ENCODE data around the gene DOHH.
"Not testable (repeated sequence)": the region's sequence is repeated elsewhere in the genome, so short reads cannot be mapped to it uniquely, and the experiment has no call there.

DOHH gene

DNA sequence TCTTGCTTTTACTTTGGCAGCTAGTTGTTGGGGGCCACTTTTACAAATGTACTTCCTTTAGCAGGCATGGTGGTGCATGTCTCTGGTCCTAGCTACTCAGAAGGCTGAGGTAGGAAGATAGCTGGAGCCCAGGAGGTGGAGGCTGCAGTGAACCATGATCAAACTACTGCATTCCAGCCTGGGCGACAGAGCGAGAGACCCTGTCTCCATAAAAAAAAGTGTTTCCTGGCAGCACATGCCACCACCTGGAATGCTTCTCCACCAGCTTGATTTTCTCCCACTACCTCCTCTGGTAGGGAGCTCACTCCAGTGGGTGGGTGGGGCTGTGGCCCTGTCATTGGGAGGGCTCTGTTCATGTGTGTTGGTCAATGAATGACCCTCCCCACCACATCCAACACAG, 18.2 kb upstream of the DOHH start:
- DNase-seq, result no peak

DNA sequence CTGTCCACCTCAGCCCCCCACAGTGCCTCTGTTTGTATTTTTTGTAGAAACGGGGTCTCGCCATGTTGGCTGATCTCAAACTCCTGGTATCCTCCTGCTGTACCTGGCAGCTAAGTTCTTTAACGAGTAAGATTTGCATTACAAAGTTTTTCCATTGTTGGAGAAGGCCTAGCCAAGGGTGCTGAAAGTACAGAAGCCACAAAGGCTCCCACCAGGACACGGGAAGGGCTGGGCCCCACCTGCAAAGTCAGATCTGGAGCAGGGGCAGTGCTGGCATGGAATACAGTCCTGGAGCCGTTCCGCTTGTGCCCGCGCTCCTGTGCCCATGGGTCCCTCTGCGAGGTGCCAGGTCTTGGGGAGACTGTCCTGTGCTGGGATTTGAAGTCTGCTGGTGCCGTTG, 17.8 kb upstream of the DOHH start:
- DNase-seq, result no peak

DNA sequence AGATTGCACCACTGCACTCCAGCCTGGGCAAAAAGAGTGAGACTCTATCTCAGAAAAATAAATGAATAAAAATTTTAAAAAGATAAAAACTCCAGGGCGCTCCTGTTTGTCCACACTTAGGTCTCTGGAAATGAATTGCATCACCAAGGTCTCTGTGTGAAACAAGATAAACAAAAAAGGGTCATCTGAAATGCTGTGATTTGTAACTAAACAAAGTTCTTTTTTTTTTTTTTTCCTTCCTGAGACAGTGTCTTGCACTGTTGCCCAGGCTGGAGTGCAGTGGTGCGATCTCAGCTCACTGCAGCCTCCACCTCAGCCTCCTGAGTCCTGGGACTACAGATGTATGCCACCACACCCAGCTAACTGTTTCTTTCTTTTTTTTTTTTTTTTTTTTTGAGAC, 17.2 kb upstream of the DOHH start:
- no peak for DNase-seq

DNA sequence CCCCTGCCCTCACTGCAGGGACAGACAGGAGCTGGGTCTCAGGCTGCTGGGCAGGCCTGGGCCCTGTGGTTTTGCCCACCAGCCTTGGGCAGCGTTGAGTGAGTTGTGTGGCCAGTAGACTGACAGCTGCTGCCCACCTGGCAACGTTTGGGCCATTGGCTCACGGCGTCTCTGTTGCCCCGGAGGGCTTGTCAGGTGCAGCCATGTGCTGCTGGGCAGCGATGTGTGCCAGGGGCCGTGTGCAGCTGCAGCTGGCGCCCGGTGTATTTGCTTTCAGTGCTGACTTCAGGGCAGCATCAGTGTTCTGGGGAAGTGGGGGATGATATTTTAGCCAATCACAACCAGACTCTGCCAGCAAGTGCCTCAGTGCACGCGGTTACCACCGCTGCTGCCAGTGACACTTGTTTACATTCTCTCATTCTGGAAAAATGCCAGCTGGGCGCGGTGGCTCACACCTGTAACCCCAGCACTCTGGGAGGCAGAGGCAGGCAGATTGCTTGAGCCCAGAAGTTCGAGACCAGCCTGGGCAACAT, 16.3 kb upstream of the DOHH start:
- peak; percentile 61 for DNase-seq

DNA sequence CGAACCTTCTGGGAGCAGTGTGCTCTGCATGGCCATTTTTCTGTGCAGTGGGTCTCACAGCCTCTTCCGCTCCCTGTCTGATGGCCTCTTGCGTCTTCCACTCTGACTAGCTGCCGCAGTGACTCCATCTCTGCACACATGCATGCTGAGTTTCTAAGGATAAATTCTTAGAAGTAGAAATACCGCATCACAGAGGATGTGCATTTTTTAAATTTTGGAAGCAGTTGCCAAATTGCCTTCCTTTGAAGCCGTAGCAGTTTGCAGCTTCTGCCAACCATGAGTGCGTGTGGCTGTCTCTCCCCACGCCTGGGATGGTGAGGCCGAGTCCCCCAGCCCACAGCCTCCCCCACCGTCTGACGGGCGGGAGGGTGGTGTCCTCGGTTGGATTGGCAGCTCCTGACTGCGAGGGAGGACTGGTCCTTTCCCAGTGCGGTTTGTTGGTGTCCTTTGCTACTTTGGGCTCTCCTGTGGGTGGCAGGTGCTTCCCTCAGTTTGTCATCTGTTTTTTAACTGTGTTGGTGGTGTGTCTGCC, 15.5 kb upstream of the DOHH start:
- DNase-seq, result no peak

DNA sequence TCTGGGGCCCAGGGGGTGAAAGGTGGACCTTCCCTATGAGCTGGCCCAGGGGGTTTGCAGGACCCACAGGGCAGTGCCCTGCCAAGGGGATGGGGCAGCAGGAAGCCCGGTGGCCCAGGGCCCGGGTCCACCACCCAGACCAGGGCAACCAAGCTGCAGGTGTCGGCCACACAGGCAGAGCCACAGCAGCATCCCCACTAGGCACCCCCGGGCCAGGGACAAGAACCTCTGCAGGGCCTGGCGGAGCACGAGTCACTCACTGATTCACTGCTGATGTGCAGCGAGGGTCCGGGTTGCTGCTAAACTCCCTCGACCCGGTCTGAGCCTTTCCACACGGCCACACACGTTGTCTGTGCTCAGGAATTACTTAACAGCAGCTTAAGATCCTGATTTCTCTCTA, 14.5 kb upstream of the DOHH start:
- DNase-seq, result no peak

DNA sequence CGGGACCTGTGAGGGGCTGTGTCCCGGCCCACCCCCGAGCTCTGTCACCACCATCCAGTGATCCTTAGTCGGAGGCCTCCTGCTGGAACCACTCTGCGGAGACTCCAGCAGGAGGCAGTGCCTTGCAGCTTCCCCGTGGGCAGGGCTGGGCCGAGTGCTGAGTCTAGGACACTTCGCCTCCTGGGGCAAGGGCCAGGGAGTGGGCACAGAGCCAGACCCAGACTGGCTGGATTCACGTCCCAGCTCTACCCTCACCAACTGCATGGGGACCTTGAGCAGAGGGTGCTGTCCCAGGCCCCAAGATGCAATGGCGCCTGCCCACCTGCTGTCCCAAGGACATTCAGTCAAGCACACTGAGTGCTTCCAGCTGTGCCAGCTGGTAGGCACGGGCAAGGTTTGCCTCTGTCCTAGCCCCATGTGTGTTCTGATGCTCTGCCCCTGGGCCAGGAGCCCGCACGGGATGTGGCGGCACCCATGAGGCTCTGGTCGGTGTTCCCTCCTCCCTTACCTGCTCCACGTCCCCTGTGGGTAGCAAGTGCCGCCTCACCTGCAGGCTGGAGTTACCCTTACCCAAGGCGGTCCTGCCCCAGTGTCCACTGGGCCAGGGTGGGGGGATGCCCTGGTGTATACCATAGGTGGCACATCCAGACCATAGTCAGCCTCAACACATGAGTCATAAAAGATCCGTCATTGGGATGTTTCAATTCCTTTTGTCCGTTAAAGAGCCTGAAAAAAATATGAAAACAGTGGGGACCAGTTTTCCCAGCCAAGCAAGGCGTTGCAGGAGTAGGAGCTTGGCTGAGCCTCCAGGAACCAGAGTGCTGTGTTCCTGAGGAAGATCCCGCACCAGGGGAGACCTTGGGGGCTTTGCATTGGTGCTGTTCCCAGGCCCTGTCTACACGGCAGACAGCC, 13.0 kb upstream of the DOHH start:
- no peak for DNase-seq

DNA sequence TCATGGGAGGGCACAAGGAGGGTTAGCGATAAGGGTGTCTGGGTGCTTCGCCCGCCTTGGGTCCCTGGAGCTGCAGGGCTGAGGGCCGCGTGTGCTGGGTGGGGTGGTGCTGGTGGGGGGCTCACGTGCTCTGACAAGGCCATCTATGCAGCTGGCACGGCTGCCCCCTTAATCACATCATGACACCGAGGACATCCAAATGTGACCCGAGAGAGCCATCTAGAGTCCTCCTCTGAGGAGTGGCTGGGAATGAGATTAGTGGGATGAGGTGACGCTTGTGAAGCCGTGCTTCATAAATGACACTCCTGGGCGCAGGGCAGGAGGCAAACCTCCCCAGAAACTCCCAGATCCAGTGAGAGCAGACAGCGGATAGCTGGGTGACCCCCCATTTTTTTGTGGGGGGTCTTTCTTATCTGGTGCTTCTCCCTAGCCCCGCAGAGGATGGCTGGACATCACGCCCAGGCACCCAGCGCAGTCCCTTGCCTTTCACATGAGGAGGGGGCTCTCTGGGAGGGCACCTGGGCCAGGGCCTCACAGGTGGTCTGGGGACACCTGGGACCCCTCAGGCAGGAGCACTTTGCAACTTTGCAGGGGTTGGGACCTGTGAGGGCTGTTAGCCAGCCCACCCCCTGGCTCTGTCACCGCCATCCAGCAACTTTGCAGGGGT, 12.2 kb upstream of the DOHH start:
- no peak for DNase-seq

DNA sequence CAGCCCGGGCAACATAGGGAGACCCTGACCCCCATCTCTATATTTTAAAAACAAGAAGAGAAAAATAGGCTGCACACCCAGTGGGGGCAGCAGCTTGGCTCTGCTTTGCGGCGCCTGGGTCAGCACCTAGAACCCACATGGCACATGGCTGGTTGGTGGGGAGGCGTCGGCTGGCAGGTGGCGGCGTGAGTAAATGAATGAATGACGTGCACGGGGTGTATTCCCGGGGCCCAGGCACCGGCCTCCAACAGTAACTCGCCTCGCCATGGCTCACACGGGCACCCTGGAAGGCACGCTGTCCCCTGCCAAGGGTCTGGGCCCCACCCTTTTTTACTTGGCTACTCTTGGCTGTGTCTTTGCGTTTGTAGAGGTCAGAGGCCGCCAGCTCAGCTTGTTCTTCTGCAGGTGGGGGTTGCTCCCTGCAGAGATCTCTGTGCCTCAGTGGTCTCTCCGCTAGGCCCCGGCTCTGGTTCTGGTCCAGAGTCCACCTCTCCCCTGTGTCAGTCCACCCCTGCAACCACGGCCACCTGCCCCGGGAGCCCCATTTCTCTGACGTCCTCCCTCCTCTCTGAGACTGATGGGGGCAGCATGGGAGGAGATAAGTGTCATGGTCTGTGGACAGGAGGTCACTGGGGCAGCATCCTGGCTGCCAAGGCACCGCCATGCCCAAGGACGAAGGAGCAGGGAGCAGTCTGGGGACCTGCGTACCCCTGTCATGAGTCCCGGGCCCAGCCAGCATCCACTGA, 11.2 kb upstream of the DOHH start:
- DNase-seq, result no peak

DNA sequence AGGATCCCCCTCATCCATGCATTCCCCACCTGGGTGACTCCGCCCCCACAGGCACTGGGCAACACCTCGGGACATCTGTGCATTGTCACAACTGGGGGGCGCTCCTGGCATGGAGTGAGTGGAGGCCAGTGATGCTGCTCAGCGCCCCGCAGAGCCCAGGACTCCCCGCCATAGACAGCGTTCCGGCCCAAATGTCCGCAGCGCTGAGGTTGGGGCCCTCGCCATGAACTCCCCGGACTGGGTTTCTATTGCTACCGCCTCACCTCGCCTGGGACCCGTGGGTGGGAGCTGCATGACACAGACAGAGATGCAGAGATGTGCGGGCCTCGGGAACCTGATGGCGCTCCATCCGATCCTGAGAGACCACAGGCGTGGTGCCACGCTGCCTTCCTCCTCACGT, 10.3 kb upstream of the DOHH start:
- no peak for DNase-seq

DNA sequence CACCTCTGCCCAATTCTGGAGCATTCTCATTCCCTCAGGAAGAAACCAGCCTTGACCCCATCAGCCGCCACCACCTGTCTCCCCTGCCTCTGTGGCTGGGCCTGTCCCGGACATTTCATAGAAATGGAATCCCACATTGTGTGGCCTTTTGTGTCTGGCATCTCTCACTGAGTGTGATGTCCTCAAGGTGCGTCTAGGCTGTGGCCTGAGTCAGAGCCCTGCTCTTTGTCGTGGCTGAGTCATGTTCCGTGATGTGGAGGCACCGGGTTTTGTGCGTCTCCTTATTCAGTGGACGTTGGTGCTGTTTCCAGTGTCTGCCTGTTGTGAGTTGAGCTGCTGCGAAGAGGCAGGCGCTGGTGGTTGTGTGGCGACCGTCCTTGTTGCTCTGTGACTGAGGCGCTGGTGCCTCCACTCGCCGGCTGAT, 9.1 kb upstream of the DOHH start:
- no peak for DNase-seq

DNA sequence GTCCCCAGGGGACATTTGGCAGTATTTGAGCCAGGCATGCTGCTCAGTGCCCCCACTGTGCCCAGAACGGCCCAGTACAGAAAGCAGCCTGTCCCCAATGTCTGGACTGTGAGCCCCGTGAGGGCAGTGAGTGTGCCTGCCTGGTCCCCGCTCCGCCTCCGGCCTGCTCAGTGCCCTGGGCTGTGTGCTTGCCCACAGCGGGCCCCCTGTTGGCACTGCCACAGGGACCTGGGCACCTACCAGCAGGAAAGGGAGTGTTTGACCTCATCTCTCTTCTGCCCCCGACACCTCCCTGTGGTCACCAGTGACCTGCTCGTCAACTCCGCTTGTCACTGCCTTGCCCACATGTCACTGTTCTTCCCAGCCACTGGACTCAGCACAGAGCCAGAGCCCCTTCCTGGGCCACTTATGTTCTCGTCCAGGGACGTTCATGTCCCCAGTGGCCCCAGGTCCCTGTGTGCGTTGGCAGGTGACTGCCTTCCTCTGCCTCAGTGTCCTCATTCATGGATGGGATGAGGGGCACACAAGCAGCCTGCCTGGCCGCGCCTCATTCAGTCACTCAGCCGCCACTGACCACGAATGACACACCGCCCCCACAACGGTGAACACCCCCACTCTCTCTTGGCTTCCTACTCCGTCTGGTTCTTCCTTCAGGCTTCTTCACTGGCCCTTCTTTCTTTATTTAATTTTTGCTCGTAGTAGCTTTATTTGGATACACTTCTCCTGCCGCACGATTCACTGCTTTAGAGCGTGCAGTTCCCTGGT, 8.5 kb upstream of the DOHH start:
- DNase-seq, result no peak

DNA sequence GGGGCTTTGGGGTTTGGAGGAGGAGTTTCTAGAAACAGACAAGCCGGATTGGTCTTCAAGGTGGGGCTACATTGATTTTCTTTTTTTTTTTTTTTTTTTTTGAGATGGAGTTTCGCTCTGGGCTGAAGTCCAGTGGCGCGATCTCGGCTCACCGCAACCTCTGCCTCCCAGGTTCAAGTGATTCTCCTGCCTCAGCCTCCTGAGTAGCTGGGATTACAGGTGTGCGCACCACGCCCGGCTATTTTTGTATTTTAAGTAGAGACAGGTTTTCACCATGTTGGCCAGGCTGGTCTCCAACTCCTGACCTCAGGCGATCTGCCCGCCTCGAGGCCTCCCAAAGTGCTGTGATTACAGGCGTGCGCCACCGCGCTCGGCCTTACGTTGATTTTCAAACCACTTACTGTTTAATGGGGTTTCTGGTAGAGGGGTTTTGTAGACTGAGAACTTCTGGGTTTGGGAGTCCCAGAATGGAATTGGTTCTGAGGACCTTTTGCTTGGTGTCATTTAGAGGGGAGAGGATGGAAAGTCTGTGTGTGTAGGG, 7.7 kb upstream of the DOHH start:
- DNase-seq, result not testable (repeated sequence)

DNA sequence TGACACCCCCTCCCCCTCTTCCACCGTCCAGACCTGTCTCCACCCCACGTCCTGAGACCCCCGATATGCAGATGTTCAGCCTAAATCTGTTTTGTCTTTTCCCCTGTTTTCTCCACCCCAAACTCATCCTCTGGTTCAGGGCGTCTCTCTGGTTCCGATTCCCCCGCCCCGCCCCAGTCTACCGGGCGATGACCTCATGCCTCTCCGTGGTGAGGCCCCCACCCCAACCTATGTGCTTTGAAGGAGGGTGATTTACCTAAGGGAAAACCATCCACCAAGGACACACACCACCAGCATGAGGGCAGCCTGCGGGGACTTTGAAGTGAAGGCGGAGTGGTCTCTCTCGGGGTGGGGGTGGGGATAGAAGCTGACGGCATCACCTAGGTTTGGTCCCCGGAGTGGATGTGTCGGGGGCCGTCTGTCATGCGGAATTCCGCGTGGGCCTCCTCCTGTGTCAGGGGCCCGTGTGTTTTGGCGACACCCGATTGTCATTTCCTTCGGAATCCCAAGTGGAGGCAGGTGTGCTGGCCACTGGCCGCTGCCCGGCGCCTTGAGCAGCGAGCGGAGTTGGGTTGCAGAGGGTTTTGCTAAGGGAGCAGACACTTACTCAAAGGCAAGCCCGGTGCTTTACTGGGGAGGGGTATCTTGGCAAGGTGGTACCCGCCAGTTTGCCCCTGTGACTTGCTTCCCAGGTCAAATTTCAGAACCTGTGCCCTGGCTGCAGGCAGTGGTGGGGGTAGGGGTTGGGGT, 7.1 kb upstream of the DOHH start:
- peak; percentile 60 for DNase-seq

DNA sequence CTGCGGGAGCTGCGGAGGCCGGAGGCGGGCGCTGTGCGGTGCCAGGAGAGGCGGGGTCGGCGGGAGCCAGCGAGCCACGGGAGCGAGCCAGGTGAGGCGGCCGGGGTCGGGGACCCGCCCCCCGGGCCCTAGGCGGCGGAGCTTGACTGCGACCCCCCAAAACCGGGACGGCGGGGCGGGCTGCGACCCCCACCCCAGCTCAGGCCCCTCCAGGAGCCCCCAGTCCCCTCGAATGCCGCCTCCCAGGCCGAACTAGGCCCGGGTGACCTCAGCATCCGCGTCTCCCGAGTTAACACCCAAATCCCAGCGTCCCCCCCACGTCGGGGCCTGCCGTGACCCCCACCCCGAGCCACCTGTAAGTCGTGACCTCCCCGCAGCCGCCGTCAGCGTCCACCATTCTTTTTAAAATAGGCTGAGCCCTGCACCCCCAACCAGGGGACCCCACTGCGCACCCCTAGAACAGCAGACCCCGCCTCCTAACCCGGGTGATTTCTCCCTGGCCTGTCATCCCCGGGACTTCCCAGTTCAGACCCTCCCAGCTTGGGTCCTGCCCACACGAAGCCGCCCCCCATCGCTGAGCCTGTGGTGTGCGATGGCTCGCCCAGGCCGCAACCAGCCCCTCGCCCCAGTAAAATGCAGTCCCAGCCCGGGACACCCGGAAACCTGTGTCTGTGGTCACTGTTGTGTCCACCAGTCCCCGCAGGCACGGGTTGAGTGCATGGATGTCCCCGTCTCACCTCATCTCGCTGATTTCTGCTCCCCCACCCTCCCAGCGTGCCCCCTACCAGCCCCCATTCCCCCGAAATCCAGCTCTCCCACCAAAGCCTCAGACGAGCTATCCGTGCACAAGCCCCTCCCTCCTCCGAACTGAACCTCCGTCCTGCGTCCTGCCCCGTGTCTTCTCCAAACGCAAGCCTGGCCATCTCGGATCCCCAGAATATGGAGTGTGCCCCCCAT, 6.2 kb upstream of the DOHH start:
- peak; percentile 60 for DNase-seq

DNA sequence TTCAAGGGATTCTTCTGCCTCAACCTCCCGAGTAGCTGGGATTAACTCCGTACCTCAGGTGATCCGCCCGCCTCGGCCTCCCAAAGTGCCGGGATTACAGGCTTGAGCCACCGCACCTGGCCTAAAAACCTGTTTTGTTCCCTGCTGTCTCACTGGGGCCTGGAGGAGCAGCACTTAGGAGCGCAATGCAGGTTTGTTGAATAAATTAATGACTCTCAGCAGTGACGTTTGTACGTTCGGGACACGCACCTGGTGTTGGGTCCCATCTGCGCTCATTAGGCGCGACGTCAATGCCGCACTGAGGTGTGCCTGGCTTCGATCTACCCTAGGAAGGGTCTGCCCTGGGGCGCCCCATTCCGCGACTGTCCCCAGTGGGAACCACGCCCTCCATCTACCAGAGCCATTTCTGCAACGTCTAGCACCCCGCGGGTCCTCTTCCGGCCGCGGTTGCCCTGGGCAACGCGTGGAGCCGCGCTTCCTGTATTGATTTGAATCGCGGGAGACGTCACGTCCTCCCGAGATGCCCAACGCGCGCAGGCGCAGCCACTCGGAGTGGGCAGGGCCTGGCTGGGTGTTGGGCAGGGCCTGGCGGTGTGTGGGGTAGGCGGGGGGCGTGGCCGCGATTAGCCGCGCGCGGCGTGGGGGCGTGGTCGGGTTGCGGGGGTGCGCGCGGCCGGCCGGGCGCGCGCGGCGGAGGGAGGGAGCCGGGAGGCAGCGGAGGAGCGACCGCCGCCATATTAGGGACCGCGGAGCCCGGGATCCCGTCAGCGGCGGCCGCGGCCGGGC, 5.3 kb upstream of the DOHH start, which contains the start of gene FZR1:
Gene FZR1 (plus strand): TSS at position 714 of the 786 bp plus-strand sequence. CDS start 16,679 bp downstream, outside the sequence.
- peak; percentile 100 for DNase-seq

DNA sequence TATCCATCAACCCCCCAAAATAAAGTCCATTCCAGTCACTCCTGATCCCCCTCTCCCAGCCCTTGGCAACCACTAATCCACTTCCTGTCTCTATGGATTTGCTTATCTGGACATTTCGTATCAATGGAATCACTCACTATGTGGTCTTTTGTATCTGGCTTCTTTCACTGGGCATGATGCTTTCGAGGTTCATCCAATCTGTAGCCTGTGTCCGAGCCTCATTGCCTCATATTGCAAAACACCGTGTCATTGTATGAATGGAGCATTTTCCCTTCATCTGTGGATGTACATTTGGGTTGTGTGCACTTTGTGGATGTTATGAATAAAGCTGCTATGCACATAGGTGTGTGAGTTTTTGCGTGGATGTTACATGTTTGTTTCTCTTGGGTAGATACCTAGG, 4.3 kb upstream of the DOHH start:
- DNase-seq, result no peak

DNA sequence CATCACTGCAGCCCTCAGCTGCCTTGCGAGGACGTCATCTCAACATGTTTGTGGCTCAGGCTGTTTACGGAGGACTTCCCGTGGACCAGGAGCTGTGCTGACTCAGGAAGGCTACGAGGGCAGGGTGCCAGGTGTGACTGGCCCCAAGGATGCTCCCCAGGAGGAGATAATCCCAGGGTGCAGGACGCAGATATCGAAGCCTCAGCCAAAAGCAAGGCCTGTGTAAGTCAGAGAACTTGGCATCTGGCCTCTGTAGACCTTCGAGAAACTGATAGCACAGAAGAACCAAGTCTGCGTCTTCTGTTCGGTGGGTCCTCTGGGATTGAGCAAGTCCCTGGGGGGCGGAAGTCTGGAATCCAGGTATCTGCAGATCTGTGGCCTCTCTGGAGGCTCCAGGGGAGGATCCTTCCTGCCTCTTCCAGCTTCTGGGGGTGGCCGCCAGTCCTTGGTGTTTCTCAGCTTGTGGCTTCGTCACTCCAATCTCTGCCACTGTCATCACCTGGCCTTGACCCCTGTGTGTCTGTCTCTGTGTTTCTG, 2.6 kb upstream of the DOHH start:
- DNase-seq, result no peak

DNA sequence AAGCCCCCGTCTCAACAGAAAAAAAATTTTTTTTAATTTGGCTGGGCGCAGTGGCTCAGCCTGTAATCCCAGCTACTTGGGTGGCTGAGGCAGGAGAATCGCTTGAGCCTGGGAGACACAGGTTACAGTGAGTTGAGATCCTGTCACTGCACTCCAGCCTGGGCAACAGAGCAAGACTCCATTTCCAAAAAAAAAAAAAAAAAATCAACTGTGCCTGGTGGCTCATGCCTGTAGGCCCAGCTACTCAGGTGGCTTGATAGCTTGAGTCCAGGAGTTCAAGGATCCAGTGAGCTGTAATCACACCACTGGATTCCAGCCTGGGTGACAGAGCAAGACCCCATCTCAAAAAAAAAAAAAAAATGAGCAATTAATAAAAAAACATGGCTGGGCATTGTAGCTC, 1.3 kb upstream of the DOHH start:
- DNase-seq, result no peak
